GM12878 (cell line): Measurements from ENCODE around the gene RUBCNL. TPM values are rescaled to one million over a fixed set of nuclear protein-coding genes. Genes with fewer than 3 reads are reported as not detected.

Source experiments
- ATF7 ChIP-seq: fragments of 450-650 bp; IDR thresholded peaks from 2 replicates; pipeline ENCODE4 v1.6.1; 2016; ENCODE audit warnings: low read depth, mild to moderate bottlenecking
- CBX5 ChIP-seq: sonication (generic); IDR thresholded peaks from 2 replicates; pipeline ENCODE4 v1.6.1; 2016; ENCODE audit warnings: low read depth, moderate library complexity, mild to moderate bottlenecking, inconsistent platforms
- EED ChIP-seq: sonication (generic); IDR thresholded peaks from 2 replicates; pipeline ENCODE4 v1.6.1; 2016; ENCODE audit warnings: antibody characterized with exemption, low read depth
- HDAC2 ChIP-seq: fragments of 200-600 bp; sonication (generic); IDR thresholded peaks from 2 replicates; pipeline ENCODE4 v1.6.1; 2017
- MYC ChIP-seq: IDR thresholded peaks from 2 replicates; pipeline ENCODE4 v1.6.1; 2011; ENCODE audit warnings: mild to moderate bottlenecking, low read length, moderate library complexity, inconsistent platforms; ENCODE audit not compliant: insufficient read depth, insufficient replicate concordance, insufficient read length, severe bottlenecking
- NFIC ChIP-seq: IDR thresholded peaks from 2 replicates; pipeline ENCODE4 v1.6.1; 2012; ENCODE audit warnings: low read depth, mild to moderate bottlenecking, inconsistent platforms, low read length, moderate library complexity
- POLR2A ChIP-seq: IDR thresholded peaks from 2 replicates; pipeline ENCODE4 v1.6.1; 2011; ENCODE audit warnings: low read depth, mild to moderate bottlenecking, low read length
- RAD51 ChIP-seq: fragments of 450-650 bp; IDR thresholded peaks from 2 replicates; pipeline ENCODE4 v1.6.1; 2016; ENCODE audit warnings: moderate library complexity, mild to moderate bottlenecking, inconsistent platforms
- RUNX3 ChIP-seq: IDR thresholded peaks from 2 replicates; pipeline ENCODE4 v1.6.1; 2012; ENCODE audit warnings: low read length, inconsistent platforms
- SREBF2 ChIP-seq: IDR thresholded peaks from 2 replicates; pipeline ENCODE4 v1.6.1; 2012; ENCODE audit warnings: mild to moderate bottlenecking, low read length
- ZNF24 ChIP-seq: fragments of 450-650 bp; IDR thresholded peaks from 2 replicates; pipeline ENCODE4 v1.6.1; 2017; ENCODE audit warnings: antibody characterized with exemption, mild to moderate bottlenecking
- polyA plus RNA-seq, 11 experiments: library from polyadenylated mRNA; depleted of rRNA in 4 of 11; unstranded in 6 of 11; stranded (reverse) in 5 of 11; fragments of >200 nt; fragmentation: Nextera tagmentation in 4 of 11; fragmentation: Illumina TruSeq in 1 of 11; extraction: Ambion mirVana in 4 of 11; extraction: Trizol in 1 of 11; gene quantifications; 1 replicate in 1 of 11; 2 replicates in 10 of 11; pipeline versions ENCODE4 v1.2.1 to v1.2.3, GENCODE V29; 2011 to 2016; ENCODE audit warnings: inconsistent platforms in 2 of 11, missing spikeins in 2 of 11, low read depth in 1 of 11
- total RNA-seq, 4 experiments: library from RNA; depleted of rRNA in 3 of 4; stranded (reverse); fragments of >200 nt in 3 of 4; fragmentation: Illumina TruSeq in 1 of 4; extraction: Trizol in 1 of 4; gene quantifications; 2 replicates each; pipeline versions ENCODE4 v1.2.1 to v1.2.3, GENCODE V29; 2013 to 2021
- TF ChIP-seq, protein P1 (sequence below): fragments of 450-650 bp; IDR thresholded peaks from 2 replicates; pipeline ENCODE4 v1.6.1; 2017; ENCODE audit warnings: mild to moderate bottlenecking
- TF ChIP-seq, protein P2 (sequence below): IDR thresholded peaks from 2 replicates; pipeline ENCODE4 v1.6.1; 2011; ENCODE audit warnings: borderline replicate concordance, low read depth, mild to moderate bottlenecking, moderate library complexity, low read length; ENCODE audit not compliant: insufficient read depth, poor library complexity, severe bottlenecking
- TF ChIP-seq, protein P3 (sequence below): fragments of 450-650 bp; formaldehyde crosslinking; IDR thresholded peaks from 2 replicates; pipeline ENCODE4 v1.4.0; 2020; ENCODE audit warnings: mild to moderate bottlenecking, moderate library complexity
- TF ChIP-seq, protein P4 (sequence below): fragments of 450-650 bp; formaldehyde crosslinking; IDR thresholded peaks from 2 replicates; pipeline ENCODE4 v1.5.0; 2022; ENCODE audit warnings: mild to moderate bottlenecking, missing genetic modification characterization
- TF ChIP-seq, protein P5 (sequence below): IDR thresholded peaks from 2 replicates; pipeline ENCODE4 v1.6.1; 2012; ENCODE audit warnings: low read depth, low read length, improper control_type of control experiment
- TF ChIP-seq, protein P6 (sequence below): IDR thresholded peaks from 2 replicates; pipeline ENCODE4 v1.6.1; 2012; ENCODE audit warnings: mild to moderate bottlenecking, low read depth, low read length

RUBCNL gene
- total and polyA plus RNA-seq, 10 of the 15 experiments (the other 5 are each of a cell fraction or from before 2014, with no cell fraction given), result 0.71 to 51.9 (median 38.2) TPM

DNA sequence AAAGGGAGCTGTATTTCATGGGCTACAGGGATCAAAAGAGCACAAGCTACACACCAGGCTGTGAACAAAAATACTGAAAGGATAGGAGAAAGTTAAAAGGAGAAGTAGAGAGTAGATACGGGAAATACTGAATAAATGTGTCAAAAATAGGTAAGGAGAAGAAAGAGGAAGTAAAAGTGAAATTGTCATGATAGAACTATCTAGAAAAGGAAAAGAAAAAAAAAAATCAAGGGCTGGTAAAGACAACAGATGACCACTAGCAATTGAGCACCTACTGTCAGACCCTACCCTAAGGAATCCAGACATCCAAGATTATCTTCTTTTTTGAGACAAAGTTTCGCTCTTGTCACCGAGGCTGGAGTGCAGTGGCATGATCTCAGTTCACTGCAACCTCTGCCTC, 4.8 kb downstream of the RUBCNL start (continued):
- TF ChIP-seq SREBF2 (no peak), POLR2A (no peak), RAD51 (no peak), MYC (no peak), RUNX3 (peak; percentile 46; the same call in 1 of the 2 replicates), CBX5 (no peak), HDAC2 (no peak), EED (no peak), ATF7 (peak; percentile 85), ZNF24 (no peak), NFIC (peak; percentile 76)
- TF ChIP-seq, protein P1, sequence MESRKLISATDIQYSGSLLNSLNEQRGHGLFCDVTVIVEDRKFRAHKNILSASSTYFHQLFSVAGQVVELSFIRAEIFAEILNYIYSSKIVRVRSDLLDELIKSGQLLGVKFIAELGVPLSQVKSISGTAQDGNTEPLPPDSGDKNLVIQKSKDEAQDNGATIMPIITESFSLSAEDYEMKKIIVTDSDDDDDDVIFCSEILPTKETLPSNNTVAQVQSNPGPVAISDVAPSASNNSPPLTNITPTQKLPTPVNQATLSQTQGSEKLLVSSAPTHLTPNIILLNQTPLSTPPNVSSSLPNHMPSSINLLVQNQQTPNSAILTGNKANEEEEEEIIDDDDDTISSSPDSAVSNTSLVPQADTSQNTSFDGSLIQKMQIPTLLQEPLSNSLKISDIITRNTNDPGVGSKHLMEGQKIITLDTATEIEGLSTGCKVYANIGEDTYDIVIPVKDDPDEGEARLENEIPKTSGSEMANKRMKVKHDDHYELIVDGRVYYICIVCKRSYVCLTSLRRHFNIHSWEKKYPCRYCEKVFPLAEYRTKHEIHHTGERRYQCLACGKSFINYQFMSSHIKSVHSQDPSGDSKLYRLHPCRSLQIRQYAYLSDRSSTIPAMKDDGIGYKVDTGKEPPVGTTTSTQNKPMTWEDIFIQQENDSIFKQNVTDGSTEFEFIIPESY, result no peak
- TF ChIP-seq, protein P2, sequence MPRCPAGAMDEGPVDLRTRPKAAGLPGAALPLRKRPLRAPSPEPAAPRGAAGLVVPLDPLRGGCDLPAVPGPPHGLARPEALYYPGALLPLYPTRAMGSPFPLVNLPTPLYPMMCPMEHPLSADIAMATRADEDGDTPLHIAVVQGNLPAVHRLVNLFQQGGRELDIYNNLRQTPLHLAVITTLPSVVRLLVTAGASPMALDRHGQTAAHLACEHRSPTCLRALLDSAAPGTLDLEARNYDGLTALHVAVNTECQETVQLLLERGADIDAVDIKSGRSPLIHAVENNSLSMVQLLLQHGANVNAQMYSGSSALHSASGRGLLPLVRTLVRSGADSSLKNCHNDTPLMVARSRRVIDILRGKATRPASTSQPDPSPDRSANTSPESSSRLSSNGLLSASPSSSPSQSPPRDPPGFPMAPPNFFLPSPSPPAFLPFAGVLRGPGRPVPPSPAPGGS, result no peak
- TF ChIP-seq, protein P3, sequence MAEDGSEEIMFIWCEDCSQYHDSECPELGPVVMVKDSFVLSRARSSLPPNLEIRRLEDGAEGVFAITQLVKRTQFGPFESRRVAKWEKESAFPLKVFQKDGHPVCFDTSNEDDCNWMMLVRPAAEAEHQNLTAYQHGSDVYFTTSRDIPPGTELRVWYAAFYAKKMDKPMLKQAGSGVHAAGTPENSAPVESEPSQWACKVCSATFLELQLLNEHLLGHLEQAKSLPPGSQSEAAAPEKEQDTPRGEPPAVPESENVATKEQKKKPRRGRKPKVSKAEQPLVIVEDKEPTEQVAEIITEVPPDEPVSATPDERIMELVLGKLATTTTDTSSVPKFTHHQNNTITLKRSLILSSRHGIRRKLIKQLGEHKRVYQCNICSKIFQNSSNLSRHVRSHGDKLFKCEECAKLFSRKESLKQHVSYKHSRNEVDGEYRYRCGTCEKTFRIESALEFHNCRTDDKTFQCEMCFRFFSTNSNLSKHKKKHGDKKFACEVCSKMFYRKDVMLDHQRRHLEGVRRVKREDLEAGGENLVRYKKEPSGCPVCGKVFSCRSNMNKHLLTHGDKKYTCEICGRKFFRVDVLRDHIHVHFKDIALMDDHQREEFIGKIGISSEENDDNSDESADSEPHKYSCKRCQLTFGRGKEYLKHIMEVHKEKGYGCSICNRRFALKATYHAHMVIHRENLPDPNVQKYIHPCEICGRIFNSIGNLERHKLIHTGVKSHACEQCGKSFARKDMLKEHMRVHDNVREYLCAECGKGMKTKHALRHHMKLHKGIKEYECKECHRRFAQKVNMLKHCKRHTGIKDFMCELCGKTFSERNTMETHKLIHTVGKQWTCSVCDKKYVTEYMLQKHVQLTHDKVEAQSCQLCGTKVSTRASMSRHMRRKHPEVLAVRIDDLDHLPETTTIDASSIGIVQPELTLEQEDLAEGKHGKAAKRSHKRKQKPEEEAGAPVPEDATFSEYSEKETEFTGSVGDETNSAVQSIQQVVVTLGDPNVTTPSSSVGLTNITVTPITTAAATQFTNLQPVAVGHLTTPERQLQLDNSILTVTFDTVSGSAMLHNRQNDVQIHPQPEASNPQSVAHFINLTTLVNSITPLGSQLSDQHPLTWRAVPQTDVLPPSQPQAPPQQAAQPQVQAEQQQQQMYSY (CRISPR knock-in tag), result no peak
- TF ChIP-seq, protein P4, sequence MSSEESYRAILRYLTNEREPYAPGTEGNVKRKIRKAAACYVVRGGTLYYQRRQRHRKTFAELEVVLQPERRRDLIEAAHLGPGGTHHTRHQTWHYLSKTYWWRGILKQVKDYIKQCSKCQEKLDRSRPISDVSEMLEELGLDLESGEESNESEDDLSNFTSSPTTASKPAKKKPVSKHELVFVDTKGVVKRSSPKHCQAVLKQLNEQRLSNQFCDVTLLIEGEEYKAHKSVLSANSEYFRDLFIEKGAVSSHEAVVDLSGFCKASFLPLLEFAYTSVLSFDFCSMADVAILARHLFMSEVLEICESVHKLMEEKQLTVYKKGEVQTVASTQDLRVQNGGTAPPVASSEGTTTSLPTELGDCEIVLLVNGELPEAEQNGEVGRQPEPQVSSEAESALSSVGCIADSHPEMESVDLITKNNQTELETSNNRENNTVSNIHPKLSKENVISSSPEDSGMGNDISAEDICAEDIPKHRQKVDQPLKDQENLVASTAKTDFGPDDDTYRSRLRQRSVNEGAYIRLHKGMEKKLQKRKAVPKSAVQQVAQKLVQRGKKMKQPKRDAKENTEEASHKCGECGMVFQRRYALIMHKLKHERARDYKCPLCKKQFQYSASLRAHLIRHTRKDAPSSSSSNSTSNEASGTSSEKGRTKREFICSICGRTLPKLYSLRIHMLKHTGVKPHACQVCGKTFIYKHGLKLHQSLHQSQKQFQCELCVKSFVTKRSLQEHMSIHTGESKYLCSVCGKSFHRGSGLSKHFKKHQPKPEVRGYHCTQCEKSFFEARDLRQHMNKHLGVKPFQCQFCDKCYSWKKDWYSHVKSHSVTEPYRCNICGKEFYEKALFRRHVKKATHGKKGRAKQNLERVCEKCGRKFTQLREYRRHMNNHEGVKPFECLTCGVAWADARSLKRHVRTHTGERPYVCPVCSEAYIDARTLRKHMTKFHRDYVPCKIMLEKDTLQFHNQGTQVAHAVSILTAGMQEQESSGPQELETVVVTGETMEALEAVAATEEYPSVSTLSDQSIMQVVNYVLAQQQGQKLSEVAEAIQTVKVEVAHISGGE (CRISPR knock-in tag), result no peak
- TF ChIP-seq, protein P5, sequence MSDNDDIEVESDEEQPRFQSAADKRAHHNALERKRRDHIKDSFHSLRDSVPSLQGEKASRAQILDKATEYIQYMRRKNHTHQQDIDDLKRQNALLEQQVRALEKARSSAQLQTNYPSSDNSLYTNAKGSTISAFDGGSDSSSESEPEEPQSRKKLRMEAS, result no peak
- TF ChIP-seq, protein P6, sequence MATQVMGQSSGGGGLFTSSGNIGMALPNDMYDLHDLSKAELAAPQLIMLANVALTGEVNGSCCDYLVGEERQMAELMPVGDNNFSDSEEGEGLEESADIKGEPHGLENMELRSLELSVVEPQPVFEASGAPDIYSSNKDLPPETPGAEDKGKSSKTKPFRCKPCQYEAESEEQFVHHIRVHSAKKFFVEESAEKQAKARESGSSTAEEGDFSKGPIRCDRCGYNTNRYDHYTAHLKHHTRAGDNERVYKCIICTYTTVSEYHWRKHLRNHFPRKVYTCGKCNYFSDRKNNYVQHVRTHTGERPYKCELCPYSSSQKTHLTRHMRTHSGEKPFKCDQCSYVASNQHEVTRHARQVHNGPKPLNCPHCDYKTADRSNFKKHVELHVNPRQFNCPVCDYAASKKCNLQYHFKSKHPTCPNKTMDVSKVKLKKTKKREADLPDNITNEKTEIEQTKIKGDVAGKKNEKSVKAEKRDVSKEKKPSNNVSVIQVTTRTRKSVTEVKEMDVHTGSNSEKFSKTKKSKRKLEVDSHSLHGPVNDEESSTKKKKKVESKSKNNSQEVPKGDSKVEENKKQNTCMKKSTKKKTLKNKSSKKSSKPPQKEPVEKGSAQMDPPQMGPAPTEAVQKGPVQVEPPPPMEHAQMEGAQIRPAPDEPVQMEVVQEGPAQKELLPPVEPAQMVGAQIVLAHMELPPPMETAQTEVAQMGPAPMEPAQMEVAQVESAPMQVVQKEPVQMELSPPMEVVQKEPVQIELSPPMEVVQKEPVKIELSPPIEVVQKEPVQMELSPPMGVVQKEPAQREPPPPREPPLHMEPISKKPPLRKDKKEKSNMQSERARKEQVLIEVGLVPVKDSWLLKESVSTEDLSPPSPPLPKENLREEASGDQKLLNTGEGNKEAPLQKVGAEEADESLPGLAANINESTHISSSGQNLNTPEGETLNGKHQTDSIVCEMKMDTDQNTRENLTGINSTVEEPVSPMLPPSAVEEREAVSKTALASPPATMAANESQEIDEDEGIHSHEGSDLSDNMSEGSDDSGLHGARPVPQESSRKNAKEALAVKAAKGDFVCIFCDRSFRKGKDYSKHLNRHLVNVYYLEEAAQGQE, result no peak
